ENCODE measurements around the gene MLLT3.

- TF ChIP-seq CTCF (IDR thresholded peaks at IDR 0.05) (no peak), POLR2A (IDR thresholded peaks at IDR 0.05) (no peak)
Observed at GRCh38 chr9:20518737-20519136, 103.6 kb downstream of the MLLT3 start.

Measured in Peyer's patch (tissue), 4 donors.